ENCODE data around the gene TEAD1. TPM values are rescaled to one million over a fixed set of nuclear protein-coding genes. Genes with fewer than 3 reads are reported as not detected.

TEAD1 gene
- total and polyA plus RNA-seq, 7 donors, result 3.2 to 200 (median 155) TPM

DNA sequence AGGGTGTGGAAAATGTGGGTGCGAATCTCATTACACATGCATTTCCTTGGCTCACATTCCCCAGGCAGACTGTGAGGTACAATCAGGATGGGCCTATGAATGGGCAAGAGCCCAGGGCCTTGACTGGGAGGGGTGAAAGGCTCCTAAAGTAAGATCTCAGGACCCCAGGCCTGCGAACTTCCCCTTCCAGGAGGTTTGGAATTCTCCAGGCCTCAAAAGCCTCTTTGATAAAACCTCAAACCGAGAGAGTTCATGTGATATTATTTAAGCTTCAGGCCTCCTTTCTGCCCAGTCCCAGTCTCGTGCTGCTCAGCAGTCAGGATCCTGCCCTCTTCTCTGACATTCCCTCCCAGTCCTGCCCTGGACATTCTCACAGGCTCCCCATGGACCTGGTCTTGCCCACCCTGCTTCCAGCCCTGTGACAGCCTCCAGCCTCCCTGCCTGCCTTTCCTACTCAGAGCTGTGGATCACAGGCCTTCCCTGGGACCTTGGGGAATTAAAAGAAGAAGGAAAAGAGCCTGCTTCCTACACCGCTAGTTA lies 37.3 kb upstream of the TEAD1 start:
- 91 to 93% methylated on average over 5 of the region's 5 CpGs for WGBS, 2 donors
- Histone ChIP-seq H3K4me1 (peaks cover 0 to 6% (median 3%) of the 10 kb centered on the region in 4 donors), H3K27me3 (no peaks in the 10 kb centered on the region), H3K27ac (no peak overlapping the region), H3K9me3 (no peaks in the 10 kb centered on the region), H3K36me3 (no peaks in the 10 kb centered on the region), H3K4me3 (no peak overlapping the region)
- no peak for DNase-seq
- TF ChIP-seq EP300 (IDR thresholded peaks at IDR 0.05) (no peak), POLR2A (IDR thresholded peaks at IDR 0.05) (no peak), POLR2AphosphoS5 (IDR thresholded peaks at IDR 0.05) (no peak)
- TF ChIP-seq, protein P1, sequence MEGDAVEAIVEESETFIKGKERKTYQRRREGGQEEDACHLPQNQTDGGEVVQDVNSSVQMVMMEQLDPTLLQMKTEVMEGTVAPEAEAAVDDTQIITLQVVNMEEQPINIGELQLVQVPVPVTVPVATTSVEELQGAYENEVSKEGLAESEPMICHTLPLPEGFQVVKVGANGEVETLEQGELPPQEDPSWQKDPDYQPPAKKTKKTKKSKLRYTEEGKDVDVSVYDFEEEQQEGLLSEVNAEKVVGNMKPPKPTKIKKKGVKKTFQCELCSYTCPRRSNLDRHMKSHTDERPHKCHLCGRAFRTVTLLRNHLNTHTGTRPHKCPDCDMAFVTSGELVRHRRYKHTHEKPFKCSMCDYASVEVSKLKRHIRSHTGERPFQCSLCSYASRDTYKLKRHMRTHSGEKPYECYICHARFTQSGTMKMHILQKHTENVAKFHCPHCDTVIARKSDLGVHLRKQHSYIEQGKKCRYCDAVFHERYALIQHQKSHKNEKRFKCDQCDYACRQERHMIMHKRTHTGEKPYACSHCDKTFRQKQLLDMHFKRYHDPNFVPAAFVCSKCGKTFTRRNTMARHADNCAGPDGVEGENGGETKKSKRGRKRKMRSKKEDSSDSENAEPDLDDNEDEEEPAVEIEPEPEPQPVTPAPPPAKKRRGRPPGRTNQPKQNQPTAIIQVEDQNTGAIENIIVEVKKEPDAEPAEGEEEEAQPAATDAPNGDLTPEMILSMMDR (IDR thresholded peaks at IDR 0.05), result no peak
- intact Hi-C loops (cut with DNase I), result no loop called here

DNA sequence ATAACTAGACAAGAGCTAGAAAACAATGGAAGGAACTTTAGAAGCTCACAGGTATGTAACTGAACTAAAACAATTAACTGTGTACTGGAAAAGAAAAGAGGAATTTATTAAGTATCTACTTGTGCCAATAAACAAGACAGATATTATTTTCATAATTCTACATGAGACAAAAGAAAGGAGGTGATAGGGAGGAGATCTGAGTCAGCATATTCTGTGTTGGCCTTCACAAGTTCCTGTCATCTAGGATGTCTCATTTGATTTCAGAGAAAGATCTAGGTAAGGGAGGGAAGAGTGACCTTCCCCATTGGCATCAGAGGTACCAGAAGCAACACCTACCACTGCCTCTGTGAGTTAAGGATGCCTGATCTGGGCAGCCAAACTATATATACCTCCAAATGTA lies 34.8 kb upstream of the TEAD1 start:
- Histone ChIP-seq H3K4me1 (peaks cover 0 to 11% (median 4%) of the 10 kb centered on the region in 4 donors), H3K9me3 (no peaks in the 10 kb centered on the region), H3K4me3 (no peak overlapping the region), H3K27ac (no peak overlapping the region), H3K27me3 (no peaks in the 10 kb centered on the region), H3K36me3 (no peaks in the 10 kb centered on the region)
- no peak for DNase-seq
- intact Hi-C loops (cut with DNase I), result no loop called here
- TF ChIP-seq POLR2AphosphoS5 (IDR thresholded peaks at IDR 0.05), result no peak

DNA sequence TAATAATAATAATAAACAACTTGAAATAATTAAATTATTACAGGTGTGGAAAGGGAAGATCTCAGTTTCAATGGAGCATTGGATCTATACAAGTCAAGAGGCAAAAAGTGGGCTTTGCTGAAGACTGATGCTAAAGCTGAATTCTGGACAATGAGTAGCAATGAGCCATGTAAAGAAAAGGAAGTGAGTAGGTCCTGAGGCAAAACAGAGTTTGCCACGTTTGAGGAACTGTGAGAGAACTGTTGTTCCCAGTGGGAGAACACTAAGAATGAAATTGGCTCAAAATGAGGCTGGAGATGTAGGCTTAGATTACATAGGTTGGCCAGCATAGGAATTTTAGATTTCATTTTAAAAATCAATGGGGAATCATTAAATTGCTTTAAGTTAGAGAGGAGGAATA lies 33.9 kb upstream of the TEAD1 start:
- WGBS, 2 donors, result 35 to 56% methylated on average over 1 of the region's 1 CpG
- intact Hi-C loops (cut with DNase I), result no loop called here
- TF ChIP-seq POLR2A (IDR thresholded peaks at IDR 0.05) (no peak), EP300 (IDR thresholded peaks at IDR 0.05) (no peak), POLR2AphosphoS5 (IDR thresholded peaks at IDR 0.05) (no peak)
- TF ChIP-seq, protein P1 (IDR thresholded peaks at IDR 0.05), result no peak

GRCh38 chr11:12640926-12641849 lies 33.0 kb upstream of the TEAD1 start:
- Histone ChIP-seq H3K9me3 (no peaks in the 10 kb centered on the region), H3K4me3 (no peak overlapping the region), H3K27me3 (no peaks in the 10 kb centered on the region), H3K4me1 (peaks cover 0 to 11% (median 4%) of the 10 kb centered on the region in 4 donors), H3K36me3 (no peaks in the 10 kb centered on the region), H3K27ac (no peak overlapping the region)
- TF ChIP-seq POLR2AphosphoS5 (IDR thresholded peaks at IDR 0.05) (no peak), POLR2A (IDR thresholded peaks at IDR 0.05) (no peak), EP300 (IDR thresholded peaks at IDR 0.05) (no peak)
- TF ChIP-seq, protein P1 (IDR thresholded peaks at IDR 0.05), result no peak
- no peak for DNase-seq
- intact Hi-C loops (cut with DNase I), result no loop called here
- WGBS, 2 donors, result 92 to 93% methylated on average over 3 of the region's 3 CpGs

More for the DNA sequence above, 33.9 kb upstream of the TEAD1 start:
- Histone ChIP-seq H3K4me1 (peaks cover 0 to 11% (median 4%) of the 10 kb centered on the region in 4 donors), H3K27ac (no peak overlapping the region), H3K9me3 (no peaks in the 10 kb centered on the region), H3K4me3 (no peak overlapping the region), H3K27me3 (no peaks in the 10 kb centered on the region), H3K36me3 (no peaks in the 10 kb centered on the region)
- no peak for DNase-seq

DNA sequence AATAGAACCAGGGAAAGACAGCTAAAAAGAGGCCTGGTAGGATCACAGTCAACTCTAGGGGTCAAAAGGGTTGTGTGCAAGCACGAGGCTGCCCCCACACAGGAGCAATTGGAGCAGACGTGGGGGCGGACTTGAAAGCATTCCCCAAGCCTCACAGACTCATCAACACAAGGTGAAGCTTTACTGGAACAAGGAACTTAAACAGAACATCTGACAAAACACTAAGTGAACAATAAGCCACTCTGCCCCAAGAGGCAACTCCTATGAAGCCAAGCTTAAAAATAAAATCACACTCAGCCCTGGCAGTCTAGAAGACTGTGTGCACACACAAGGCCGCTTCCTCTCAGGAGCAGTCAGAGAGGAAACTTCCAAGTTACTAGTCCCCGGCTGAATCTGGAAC lies 32.2 kb upstream of the TEAD1 start:
- TF ChIP-seq POLR2A (IDR thresholded peaks at IDR 0.05), result no peak
- TF ChIP-seq, protein P1 (IDR thresholded peaks at IDR 0.05), result no peak
- TF ChIP-seq EP300 (IDR thresholded peaks at IDR 0.05), result no peak
- TF ChIP-seq POLR2AphosphoS5 (IDR thresholded peaks at IDR 0.05), result no peak
- Histone ChIP-seq H3K4me1 (peaks cover 0 to 11% (median 4%) of the 10 kb centered on the region in 4 donors), H3K27me3 (no peaks in the 10 kb centered on the region), H3K9me3 (no peaks in the 10 kb centered on the region), H3K4me3 (no peak overlapping the region), H3K36me3 (no peaks in the 10 kb centered on the region), H3K27ac (no peak overlapping the region)
- intact Hi-C loops (cut with DNase I), result no loop called here
- WGBS, 2 donors, result 64 to 72% methylated on average over 5 of the region's 5 CpGs
- no peak for DNase-seq
